Measurements from ENCODE around the gene ASGR2.
"Not testable (repeated sequence)": the region's sequence is repeated elsewhere in the genome, so short reads cannot be mapped to it uniquely, and the experiment has no call there.

The ASGR2 gene

DNA sequence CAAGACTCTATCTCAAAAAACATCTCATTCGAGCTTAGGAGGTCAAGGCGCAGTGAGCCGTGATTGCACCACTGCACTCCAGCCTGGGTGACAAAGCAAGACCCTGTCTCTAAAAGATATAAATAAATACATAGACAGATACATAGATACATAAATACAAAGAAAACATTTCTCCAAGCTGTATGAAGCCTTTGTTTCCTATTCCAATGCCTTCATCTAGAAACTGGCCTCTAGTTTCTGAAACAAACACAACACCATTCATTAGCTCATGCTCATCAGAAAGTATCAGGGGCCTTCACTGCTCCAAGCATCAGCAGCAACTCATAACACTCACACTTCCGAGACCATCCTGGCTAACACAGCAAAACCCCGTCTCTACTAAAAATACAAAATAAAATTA is 10.3 kb upstream of the ASGR2 start:
- no peak for DNase-seq (ENCODE audit: low read depth)

DNA sequence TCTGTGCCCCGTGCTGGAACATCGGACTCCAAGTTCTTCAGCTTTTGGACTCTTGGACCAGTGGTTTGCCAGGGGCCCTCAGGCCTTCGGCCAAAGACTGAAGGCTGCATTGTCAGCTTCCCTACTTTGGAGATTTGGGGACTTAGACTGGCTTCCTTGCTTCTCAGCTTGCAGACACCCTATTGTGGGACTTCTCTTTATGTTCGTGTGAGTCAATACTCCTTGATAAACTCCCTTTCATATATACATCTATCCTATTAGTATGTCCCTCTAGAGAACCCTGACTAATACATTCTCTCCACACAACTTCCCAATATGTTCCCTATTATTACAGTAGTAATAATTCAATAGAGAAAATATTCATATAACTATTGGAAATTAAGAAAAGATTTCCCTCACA is 9.2 kb upstream of the ASGR2 start:
- no peak for DNase-seq (ENCODE audit: low read depth)

- no peak for DNase-seq (ENCODE audit: low read depth)
Measured at GRCh38 chr17:7122381-7122780, 7.8 kb upstream of the ASGR2 start.

DNA sequence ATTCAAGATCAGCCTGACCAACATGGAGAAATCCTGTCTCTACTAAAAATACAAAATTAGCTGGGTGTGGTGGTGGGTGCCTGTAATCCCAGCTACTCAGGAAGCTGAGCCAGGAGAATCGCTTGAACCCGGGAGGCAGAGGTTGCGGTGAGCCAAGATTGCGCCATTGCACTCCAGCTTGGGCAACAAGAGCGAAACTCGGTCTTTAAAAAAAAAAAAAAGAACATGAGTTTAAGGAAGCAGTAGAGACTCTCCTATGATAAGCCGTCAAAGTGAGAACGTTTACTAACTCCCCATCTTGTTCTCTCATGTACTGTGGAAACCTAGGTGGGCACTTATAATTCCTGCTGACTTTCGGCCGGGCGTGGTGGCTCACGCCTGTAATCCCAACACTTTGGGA is 6.0 kb upstream of the ASGR2 start:
- DNase-seq (ENCODE audit: low read depth): not testable (repeated sequence)

DNA sequence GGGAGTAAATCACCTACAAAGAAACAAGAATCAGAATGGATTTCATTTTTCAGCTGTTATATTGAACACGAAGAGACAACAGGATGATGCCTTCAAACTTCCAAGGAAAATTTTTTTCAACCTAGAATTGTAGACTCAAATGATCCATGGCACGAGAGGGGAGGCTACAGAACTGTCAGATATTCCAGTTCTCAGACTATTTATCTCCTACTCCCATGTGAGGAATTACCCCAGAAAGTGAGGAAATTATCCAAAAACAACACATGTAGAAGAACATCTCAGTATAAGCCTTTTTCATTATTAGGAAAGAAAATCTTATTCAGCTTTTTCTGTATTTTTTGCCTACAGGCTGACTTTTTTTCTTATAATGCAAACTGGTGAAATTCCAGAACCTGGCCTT is 5.5 kb upstream of the ASGR2 start:
- DNase-seq (ENCODE audit: low read depth): no peak

- DNase-seq (ENCODE audit: low read depth): no peak
Measured at GRCh38 chr17:7119314-7119713, 4.7 kb upstream of the ASGR2 start.

DNA sequence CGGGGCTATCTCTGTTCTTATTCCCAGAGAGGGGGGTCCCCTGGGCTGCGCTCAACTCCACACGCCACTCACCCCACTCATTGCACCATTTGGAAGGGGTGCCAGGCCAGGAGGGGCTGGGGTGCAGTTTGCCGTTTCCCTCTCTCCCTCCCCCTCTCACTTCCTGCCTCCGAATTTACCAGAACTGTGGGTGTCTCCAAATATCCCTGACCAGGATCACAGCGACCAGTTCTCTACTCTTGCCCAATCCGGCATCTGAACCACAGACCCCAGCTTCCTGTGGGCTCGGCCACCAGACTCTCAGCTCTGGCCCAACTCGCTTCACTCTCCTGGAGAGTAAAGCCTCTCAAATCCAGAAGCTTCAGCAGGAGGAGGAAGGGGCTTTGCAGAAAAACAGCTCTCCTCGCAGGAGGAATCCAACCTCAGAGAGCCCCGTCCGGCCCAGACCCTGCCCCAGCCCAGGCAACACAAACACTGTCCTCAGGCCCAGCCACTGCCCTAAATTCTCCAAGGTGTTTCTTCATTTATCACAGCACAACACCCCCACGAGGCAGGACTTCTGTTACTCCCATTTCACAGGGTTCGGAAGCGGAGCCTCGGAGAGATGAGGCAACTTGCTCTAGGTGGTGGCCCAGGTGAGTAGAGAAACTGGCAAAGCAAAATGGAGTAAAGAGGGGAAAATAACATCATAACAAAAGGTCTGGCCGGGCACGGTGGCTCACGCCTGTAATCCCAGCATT is 423 bp upstream of the ASGR2 start:
- no peak for DNase-seq (ENCODE audit: low read depth)

DNA sequence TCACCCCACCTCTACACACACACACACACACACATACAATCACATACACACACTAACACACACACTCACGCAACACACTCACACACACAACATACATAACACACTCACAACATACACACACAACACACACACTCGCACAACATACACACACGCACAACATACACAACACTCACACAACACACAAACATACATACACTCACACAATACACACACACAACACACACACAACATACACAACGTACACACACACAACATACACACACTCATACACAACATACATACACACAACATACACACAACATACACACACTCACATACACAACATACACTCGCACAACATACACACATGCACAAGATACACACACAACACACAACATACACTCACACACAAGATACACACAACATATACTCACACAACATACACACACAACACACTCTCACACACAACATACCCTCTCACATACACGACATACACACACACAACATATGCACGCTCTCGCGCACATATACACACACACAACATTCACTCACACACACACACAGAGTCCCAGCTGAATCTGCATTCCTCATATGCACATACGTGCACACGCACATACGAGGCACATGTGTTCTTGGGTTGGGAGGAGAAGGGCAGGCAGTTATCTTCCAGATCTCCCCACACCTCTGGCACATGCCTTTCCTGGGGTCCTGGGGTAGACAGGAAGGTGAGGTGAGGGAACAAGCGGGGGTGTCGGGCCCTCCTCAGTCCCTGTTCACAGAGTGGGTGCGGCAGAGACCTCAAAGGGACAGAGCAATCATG is 1.1 kb downstream of the ASGR2 start:
- DNase-seq (ENCODE audit: low read depth): no peak

GRCh38 chr17:7112510-7113108 is 2.0 kb downstream of the ASGR2 start:
- DNase-seq (ENCODE audit: low read depth): no peak

DNA sequence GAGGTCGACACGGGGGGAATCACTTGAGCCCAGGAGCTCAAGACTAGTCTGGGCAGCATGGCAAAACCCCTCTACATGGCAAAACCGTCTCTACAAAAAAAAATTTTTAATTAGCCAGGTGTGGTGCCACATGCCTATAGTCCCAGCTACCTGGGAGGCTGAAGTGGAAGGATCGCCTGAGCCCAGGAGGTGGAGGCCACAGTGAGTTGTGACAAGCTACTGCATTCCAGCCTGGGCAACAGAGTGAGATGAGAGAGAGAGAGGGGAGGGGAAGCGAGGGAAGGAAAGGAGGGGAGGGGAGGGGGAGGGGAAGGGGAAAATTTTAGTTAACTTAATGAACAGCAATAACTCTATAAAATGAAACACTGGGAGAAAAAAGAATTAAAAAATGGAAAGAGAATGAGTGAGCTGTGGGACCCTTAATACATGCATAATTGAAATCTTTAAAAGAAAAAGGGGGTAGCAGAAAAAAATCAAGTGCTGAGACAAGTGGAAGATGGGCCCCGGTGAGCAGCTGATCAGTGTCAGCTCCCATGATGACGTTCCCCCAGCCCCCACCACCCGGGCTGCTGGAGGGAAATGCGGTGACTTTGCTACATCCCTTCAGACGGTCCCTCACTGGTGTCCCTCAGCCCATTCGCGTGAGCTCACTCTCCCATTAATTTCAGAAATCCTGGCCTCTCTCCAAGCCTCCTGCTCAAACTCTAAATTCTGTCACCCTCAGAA is 2.7 kb downstream of the ASGR2 start:
- no peak for DNase-seq (ENCODE audit: low read depth)

DNA sequence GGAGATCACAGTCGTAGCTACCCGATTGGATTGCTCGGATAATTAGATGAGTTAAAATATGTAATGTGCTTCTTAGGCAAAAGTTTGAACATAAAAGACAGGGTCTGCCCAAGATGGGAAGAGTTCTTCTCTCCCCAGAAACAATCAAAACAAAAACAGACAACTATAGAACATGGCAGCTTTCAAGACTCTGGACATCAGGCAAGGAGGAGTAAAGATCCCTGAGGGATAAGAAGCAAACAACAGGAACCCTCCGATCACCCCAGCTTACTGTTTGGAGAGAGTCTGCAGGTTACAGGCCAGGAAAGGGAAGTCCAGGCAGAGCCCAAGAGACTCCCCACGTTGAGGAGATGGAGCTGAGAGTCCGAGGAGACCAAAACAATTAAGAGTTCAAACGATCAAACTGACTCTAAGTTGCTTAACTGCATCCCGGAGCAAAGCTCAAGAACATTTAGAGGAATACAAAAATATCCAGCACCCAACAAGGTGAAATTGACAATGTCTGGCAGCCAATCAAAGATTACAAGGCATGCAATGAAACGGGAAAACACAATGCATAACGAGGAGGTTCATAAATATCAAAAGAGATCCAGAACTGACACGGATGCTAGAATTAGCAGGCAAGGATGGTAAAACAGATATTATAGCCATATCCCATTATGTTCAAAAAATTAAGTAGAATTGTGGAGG is 3.9 kb downstream of the ASGR2 start:
- DNase-seq (ENCODE audit: low read depth): no peak

GRCh38 chr17:7109461-7110322 is 4.9 kb downstream of the ASGR2 start:
- DNase-seq (ENCODE audit: low read depth): no peak

DNA sequence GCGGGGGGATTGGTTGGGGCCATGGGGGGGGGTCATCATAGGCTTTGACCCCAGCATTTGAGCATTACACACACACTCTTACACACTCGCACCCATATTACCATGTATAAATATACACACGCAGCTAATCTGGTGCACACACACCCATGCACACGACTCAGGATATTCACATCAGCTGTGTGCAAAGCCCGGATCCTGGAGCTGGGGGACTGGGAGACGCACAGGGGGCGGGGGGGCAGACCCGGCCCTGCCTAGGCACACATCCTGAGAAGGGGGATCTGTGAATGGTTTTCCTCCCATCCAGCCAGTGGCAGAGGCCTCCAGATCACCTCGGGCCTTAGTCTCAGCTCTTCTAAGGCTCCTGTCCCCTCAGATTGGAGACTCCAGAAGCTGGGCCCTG is 5.6 kb downstream of the ASGR2 start:
- no peak for DNase-seq (ENCODE audit: low read depth)

GRCh38 chr17:7108560-7108925 is 6.1 kb downstream of the ASGR2 start:
- DNase-seq (ENCODE audit: low read depth): no peak

- no peak for DNase-seq (ENCODE audit: low read depth)
Measured at GRCh38 chr17:7107795-7108559, 6.6 kb downstream of the ASGR2 start.

GRCh38 chr17:7107012-7107754 is 7.4 kb downstream of the ASGR2 start:
- no peak for DNase-seq (ENCODE audit: low read depth)

- no peak for DNase-seq (ENCODE audit: low read depth)
Measured at GRCh38 chr17:7102421-7102820, 12.2 kb downstream of the ASGR2 start.

DNA sequence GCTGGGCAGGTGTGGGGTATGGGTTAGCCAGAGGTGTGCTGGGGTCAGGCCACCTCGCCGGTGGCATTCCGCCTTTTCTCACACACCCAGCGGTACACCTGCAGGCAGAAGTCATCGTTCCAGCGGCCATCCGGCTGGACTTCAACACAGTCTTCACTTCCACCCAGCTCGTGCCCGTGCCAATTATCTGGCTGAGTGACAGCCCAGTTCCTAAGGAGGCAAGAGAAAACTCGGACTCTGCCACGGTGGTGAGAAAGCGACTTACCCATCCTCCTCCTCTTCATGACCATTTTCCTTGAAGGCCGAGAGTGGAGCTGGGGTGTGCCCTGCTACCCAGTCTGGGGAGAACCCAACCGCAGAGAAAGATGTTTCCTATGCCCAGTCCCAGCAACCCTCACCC is 13.1 kb downstream of the ASGR2 start:
- DNase-seq (ENCODE audit: low read depth): no peak

- DNase-seq (ENCODE audit: low read depth): not testable (repeated sequence)
Measured at GRCh38 chr17:7100641-7101379, 13.8 kb downstream of the ASGR2 start.

Measured in T-helper 22 cell (primary cell).